Frontal cortex (tissue), 4 donors: Measurements from ENCODE around the gene ACSF3. TPM values are rescaled to one million over a fixed set of nuclear protein-coding genes. Genes with fewer than 3 reads are reported as not detected.
"Not testable (repeated sequence)": the region's sequence is repeated elsewhere in the genome, so short reads cannot be mapped to it uniquely, and the experiment has no call there.

Experiments
- DNase-seq, 2 donors: peaks; one replicate each; pipeline ENCODE4 v3.0.0; 2012; ENCODE audit warnings: low spot score in 2 of 2
- FAIRE-seq: peaks from 2 replicates; lab custom pipeline; 2012; peaks lifted over from hg19 to GRCh38; lab: Jason Lieb, UNC
- total RNA-seq: library from RNA; depleted of rRNA; stranded (reverse); fragments of >200 nt; gene quantifications from one replicate; pipeline ENCODE4 v1.2.3, GENCODE V29; 2014
- donor health status: control.
- donor health status: control.
- donor health status: control.

Gene ACSF3
- total RNA-seq, 1 donor from 2014 or later, result 9.0 TPM

- FAIRE-seq, result no peak
- DNase-seq, result no peak
Measured at GRCh38 chr16:89090669-89091426, 2.8 kb upstream of the ACSF3 start.

DNA sequence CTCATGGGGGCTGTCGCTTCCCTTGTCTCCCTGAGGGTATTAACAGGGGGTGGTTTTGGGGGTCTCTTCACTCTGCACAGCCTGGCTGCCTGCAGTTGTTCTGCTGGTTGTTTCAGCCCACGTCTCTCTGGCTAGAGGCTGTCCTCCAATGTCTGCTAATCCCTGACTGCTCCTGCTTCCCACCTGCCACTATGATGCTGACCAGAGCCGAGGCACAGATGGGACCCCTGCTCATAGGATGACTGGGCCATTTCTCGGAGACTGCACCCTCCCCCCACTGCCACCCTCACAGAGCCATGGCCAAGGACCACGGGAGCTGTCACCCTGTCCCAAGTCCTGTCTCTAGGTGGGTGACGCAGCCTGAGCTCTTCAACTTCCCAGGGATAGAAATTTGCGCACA is 1.6 kb upstream of the ACSF3 start:
- DNase-seq, result no peak
- no peak for FAIRE-seq

- FAIRE-seq, result not testable (repeated sequence)
Measured at GRCh38 chr16:89093252-89093601, 425 bp upstream of the ACSF3 start.

GRCh38 chr16:89094252-89094879 is 714 bp downstream of the ACSF3 start:
- no peak for FAIRE-seq
- no peak for DNase-seq

More at GRCh38 chr16:89093252-89093601, 425 bp upstream of the ACSF3 start:
- not testable (repeated sequence) for DNase-seq

GRCh38 chr16:89094880-89095258 is 1.2 kb downstream of the ACSF3 start:
- DNase-seq, result no peak
- FAIRE-seq, result no peak

DNA sequence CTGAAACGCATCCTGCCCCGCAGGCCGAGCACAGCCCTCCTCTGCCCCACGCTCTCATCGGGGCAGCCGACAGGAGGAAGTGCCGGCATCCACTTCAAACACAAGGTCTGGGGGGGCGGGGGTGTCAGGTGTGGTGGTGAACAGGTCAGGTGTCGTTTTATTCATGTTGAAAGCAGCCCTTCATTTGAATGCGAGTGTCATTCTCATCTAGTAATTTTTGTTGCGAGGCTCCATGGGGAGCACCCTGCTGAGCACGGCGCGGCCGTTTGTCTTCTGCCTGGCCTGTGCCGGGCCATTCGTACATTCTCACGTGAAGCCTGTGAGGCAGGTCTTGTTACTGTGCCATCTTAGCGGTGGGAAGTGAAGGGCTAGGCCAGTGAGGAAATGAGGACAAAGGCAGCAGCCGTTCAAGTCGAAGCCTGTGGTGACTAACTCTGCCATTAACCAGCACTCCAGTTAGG is 1.9 kb downstream of the ACSF3 start:
- FAIRE-seq (no peak), DNase-seq (no peak)

DNA sequence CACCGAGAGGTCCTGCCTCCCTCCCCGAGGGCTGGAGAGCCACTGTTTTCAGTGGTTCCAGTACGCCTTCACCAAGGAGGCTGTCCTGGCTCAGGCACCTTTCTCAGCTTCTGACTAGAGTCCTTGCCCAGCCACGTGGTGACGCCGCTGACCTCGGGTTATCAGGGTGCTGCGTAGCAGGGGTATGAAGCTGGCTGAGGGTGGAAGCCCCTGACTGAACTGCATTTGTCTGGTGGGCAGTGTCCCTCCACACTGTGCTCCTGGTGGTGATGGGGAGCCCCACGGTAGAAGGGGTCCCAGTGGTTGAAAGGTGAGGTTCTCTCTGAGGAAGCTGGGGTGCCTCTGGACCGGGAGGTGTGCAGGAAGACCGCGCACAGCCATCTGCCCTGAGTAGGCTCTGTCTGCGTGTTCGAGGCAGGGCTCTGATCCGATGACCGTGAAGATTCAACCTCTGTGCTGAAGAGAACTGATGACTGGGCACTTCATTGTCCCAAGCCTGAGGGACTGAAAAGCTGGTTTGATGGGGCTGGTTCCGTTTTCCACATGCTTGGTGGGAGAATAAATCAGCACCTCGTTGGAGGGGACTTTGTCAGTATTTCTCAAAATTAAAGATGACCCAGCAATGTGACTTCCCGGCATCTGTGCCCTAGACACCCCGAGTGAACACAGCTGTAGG is 2.5 kb downstream of the ACSF3 start:
- no peak for FAIRE-seq

GRCh38 chr16:89096768-89097391 is 3.2 kb downstream of the ACSF3 start:
- no peak for DNase-seq
- FAIRE-seq, result no peak

More for the DNA sequence above, 2.5 kb downstream of the ACSF3 start:
- no peak for DNase-seq

GRCh38 chr16:89097392-89097772 is 3.7 kb downstream of the ACSF3 start:
- FAIRE-seq (no peak), DNase-seq (no peak)

DNA sequence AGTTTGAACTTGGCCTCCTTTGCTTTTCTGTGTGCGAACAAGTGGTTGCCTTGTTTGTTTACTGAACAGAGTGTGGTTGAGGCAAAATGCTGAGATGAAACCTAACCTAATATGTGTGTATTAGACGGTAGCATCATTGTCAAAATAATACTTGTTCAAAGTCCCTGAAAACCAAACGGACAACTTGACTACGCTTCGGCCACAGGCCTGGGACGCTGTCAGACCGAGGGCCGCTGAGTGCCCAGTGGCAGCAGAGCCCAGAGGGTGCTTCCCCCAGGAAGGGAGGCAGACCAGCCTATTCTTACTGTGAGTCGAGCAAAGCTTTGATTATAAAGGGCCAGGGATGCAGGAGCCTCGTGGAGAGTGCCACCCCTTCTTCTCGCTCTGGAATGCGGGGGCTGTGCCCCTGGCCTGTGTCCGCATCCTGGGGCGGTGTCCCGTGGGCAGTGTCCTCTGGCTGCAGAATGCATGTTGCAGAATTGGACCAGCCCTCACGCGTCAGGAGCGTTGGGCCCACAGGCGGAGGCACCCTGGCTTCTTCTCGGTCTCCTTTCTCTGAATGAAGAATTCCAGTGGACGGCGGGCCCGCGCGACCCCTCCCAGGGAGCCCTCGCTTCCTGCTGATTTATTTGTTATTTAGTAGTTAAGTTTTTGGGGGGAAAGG is 5.2 kb downstream of the ACSF3 start:
- DNase-seq (no peak), FAIRE-seq (no peak)

GRCh38 chr16:89099905-89100304 is 6.3 kb downstream of the ACSF3 start:
- DNase-seq (no peak), FAIRE-seq (no peak)

DNA sequence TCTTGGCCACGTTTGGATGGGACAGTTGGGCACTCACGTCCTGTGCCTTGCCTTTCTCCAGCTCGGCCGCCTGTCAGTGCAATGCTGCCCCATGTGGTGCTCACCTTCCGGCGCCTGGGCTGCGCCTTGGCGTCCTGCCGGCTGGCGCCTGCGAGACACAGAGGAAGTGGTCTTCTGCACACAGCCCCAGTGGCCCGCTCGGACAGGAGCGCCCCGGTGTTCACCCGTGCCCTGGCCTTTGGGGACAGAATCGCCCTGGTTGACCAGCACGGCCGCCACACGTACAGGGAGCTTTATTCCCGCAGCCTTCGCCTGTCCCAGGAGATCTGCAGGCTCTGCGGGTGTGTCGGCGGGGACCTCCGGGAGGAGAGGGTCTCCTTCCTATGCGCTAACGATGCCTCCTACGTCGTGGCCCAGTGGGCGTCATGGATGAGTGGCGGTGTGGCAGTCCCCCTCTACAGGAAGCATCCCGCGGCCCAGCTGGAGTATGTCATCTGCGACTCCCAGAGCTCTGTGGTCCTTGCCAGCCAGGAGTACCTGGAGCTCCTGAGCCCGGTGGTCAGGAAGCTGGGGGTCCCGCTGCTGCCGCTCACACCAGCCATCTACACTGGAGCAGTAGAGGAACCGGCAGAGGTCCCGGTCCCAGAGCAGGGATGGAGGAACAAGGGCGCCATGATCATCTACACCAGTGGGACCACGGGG is 7.1 kb downstream of the ACSF3 start:
- no peak for DNase-seq
- no peak for FAIRE-seq

GRCh38 chr16:89101303-89102040 is 7.8 kb downstream of the ACSF3 start:
- FAIRE-seq (no peak), DNase-seq (no peak)

- no peak for FAIRE-seq
- no peak for DNase-seq
Measured at GRCh38 chr16:89102041-89102471, 8.4 kb downstream of the ACSF3 start.

DNA sequence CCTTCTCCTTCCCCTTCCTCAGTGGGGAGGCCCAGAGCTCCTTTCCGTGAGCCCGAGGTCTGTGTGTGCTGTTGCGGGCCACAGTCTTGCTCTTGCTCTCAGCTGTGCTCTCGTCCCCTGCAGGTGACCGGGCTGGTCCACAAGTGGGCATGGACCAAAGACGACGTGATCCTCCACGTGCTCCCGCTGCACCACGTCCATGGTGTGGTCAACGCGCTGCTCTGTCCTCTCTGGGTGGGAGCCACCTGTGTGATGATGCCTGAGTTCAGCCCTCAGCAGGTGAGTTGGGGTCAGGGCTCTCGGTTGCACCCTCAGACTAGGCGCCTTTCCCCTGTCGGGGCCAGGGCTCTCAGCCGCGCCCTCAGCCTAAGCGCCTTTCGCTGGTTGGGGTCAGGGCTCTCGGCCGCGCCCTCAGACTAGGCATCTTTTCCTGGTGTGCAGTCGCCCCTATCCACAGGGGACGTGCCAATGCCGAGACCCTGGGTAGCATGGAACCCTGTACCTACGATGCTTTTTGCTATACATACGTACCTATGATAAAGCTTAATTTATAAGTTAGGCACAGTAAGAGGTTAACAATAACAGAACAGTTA is 8.9 kb downstream of the ACSF3 start:
- no peak for FAIRE-seq
- no peak for DNase-seq

- DNase-seq (no peak), FAIRE-seq (no peak)
Measured at GRCh38 chr16:89103156-89103555, 9.5 kb downstream of the ACSF3 start.

- DNase-seq (no peak), FAIRE-seq (no peak)
Measured at GRCh38 chr16:89103781-89104180, 10.1 kb downstream of the ACSF3 start.

DNA sequence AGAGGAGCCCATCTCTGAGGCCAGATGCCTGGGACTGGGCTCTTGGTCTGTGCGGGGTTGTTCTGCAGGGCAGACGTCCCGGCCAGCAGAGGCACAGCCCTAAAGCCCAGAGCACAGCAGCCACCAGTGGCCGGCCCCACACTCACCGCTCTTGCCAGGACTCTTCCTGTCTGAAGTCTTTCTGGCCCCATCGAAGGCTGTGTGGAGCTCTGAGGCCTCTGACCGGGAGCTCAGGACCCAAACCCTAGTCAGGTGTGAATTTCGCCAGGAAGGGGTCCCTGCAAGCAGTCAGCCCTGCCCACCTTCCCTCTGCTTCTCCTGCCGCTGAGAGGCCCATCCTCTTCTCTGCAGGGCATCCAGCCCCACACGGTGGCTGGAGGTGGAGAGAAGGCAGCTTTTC is 10.7 kb downstream of the ACSF3 start:
- no peak for FAIRE-seq
- DNase-seq, result no peak
